Daoy (cell line): ENCODE data around the gene RABGAP1. TPM values are rescaled to one million over a fixed set of nuclear protein-coding genes. Genes with fewer than 3 reads are reported as not detected.

ENCODE experiments used
- DNase-seq: peaks from one replicate; pipeline ENCODE4 v3.0.0-alpha.2; 2015; ENCODE audit warnings: low read depth
- total RNA-seq: library from RNA; depleted of rRNA; stranded (reverse); fragments of >200 nt; shearing (Covaris generic); gene quantifications from 2 replicates; pipeline ENCODE4 v1.2.3, GENCODE V29; 2014

Gene RABGAP1
- total RNA-seq, 1 experiment from 2014 or later, result 13.7 TPM

- peak; percentile 49 for DNase-seq
Observed at GRCh38 chr9:123081824-123082223, 141.0 kb downstream of the RABGAP1 start.

- no peak for DNase-seq
Observed at GRCh38 chr9:123083680-123084079, 142.9 kb downstream of the RABGAP1 start.

DNA sequence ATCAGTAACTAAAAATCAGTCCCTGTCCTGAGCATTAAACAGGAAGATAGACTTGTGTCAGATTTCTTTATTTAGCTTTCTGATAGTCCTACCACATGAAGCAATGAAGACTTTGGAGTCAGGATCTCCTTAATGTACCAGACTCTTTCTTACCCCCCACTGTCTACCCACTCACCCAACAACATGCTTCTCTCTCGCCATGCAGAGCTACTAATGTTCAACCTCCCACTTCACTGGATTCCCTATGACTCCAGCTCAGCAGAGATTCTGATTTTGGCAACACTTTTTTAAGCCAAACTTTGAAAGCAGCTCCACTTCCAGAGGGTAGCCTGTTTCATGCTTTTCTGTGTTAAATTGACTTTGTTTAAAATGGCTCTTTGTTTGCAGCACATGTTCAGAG lies 143.4 kb downstream of the RABGAP1 start:
- DNase-seq, result no peak

DNA sequence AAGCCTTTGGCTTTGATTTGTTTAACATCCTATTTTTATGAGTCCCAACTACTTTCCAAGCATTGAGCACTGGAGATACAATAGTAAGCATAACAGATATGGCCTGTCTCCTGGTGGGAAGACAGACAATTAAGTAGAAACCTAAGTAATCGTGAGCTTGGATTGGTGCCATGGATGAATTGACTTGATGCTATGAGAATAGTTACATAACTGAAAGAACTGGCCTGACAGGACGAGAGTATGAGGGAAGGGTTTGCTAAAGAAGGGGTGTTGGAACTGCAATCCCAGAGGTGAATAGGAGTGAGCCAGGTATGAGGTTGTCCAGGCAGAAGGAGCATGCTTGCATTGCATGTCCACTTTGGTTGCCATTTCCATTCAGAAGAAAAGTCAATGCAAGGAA lies 145.1 kb downstream of the RABGAP1 start:
- DNase-seq, result no peak

DNA sequence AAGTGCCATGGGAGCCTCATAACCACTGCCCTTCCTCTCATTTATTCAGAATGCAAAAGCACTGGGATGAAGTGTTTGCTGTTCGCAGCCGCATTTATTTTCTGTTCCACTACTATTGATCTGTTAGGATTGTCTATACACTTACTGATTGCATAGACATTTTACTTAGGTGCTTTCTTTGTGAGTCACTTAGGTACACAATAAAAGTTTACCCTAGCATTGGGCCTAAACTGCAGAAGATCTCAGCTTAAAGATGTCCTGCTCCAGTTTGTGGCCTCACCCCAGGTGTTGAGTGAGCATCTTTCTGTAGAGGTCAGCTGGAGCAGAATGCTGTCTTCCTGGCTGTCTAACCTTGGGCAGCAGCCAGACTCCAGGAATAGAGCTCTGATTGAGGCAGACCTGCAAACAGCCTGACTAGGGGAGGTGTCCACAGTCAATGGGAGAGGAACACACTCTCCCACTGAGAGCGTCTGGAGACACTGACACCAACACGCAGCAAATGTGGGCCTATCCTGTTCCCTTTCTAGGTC lies 146.6 kb downstream of the RABGAP1 start:
- no peak for DNase-seq

DNA sequence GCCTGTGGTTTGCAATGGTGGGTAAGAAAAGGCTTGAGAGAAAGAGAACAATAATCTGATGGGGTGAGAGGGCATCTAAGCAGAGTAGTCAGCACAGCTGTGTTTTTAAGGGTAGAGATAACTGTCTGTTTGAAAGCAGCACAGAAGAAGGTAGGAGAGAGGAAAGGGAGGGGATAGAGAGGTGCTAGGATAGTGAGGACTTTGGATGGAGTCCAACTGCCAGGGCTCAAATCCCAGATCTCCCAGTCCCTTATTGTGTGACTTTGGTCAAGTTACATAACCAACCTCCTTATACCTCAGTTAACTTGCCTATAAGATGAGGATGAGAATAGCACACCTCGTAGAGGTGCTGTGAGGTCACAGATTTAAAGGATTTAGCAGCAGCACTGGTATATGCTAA lies 148.2 kb downstream of the RABGAP1 start:
- no peak for DNase-seq

DNA sequence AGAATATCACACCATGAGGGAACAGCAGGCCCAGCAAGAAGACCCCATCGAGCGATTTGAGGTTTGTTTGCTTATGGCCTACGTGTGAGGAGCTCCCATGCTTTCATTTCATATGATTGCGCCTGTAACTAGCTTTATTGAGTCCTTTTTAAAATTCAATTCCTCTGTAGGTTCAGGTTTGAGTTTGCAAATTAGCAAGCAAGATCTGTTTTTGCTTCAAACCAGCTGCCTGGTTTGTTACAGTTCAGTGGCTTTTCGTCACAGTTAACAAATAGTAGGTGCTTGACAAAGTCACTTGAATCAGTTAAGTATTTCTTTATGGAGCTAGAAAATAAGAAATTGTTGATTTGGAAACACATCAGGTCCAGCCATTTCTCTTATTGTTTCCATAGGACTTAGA lies 149.0 kb downstream of the RABGAP1 start:
- DNase-seq, result no peak

- peak; percentile 26 for DNase-seq
Observed at GRCh38 chr9:123090198-123090896, 149.5 kb downstream of the RABGAP1 start.

GRCh38 chr9:123090956-123091355 lies 150.1 kb downstream of the RABGAP1 start:
- DNase-seq, result no peak

DNA sequence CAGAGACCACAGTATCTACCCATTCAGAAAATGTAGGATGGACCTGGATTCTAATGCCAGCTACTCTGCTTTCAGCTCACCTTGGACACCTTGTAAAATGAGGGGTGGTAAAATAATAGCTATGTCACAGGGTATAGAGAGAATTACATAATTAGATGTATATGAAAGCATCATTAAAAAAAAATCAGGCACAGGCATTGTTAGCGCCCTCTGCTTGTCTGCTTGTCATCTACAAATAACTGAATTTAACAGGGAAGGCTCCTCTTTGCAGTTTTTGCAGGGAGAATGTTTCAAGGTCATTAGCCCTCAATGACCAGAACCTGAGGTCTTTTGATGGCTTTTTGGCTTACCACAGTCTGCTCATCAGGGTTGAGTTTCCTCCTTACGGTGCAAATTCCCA lies 150.6 kb downstream of the RABGAP1 start:
- no peak for DNase-seq

DNA sequence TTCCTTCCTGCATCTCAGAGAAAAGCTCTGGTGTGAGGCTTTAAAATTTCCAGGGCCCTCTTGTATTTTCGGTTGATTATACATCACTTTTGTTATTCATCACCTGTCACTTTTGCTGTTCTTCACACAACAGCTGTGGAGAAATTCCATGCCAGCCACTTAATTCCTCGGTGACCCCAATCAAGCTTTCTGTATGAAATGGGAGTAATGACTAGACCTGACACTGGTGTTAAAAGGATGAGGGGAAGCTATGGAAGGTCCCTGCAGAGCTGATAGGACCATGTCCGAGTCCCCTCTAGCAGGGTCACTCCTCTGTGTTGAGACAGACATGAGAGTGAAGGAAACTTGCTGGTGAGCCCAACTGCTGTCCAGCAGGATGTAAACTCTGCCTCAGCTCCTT lies 152.3 kb downstream of the RABGAP1 start:
- DNase-seq, result no peak

GRCh38 chr9:123096987-123097386 lies 156.2 kb downstream of the RABGAP1 start:
- DNase-seq, result no peak

GRCh38 chr9:123097430-123098095 lies 156.7 kb downstream of the RABGAP1 start:
- DNase-seq, result no peak

- no peak for DNase-seq
Observed at GRCh38 chr9:123098096-123098459, 157.3 kb downstream of the RABGAP1 start.

- DNase-seq, result no peak
Observed at GRCh38 chr9:123099042-123099441, 158.2 kb downstream of the RABGAP1 start.

DNA sequence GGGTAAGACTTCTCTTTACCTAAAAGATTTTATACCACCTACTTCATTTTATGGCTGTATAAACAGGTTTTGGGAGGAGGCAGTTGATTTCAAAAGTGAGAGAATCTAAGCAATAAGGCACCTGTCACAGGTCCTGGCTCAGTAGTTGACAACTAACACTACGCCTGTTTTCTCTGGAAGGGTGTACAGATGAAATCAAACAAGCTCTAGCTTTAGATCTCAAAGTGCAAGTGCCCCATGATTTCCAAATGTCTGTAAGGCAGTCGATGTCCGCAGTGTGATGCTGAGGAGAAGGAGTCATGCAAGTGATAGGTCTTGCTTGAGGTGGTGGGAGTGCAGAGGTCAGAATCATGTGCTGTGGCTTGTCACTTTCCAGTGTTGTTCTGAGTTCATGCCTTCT lies 158.7 kb downstream of the RABGAP1 start:
- no peak for DNase-seq

DNA sequence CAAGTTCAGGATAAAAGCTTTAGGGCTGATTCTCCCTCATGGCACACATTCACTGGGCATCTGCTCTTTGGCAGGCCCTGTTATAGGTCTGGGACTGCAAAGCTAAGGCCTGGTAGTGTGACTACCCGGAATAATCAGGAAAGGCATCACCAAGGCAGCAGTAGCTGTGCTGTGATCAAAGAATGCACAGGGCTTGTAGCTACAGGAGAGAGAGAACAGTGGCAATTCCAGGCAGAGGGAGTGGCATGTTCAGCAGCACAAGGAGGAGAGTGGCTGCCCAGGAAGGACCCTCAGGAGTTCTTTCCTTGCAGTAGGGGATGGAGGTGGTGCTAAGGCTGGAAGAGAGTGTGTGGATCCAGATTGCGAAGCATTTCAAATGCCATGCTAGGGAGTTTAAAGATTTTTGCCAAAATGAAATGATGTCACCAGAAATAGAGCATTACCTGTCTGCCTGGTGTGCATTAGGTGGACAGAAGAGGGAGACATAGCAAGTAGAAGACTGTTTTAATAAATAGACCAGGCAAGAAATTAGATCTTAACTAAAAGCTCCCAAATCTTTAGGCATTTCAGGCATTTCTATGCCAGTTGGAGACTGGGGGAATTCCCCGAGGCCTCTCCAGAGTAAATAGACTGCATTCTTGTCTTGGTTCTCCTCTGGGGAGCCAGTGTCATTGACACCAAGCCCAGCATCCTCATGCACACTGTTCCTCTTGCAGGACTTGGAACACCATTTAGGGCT lies 161.7 kb downstream of the RABGAP1 start:
- no peak for DNase-seq

GRCh38 chr9:123104807-123105206 lies 164.0 kb downstream of the RABGAP1 start:
- DNase-seq, result no peak

DNA sequence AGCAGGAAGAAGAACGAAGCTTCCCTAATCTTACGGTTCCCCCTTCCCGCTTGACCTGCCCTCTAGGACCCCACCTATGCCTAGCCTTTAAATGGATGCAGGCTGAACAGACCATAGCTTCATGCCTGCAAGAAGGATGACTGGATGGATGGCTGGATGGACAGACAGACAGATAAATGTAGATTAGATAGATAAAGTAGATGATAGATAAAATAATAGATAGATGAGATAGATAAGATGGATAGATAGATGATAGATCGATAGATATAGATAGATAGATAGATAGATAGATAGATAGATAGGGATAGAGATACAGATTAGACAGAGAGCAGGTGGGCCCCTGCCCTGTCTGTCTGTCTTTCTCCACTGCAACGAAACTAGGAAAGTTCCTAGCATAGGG lies 164.7 kb downstream of the RABGAP1 start:
- no peak for DNase-seq

- DNase-seq, result no peak
Observed at GRCh38 chr9:123107639-123108285, 166.9 kb downstream of the RABGAP1 start.

GRCh38 chr9:123108976-123109375 lies 168.2 kb downstream of the RABGAP1 start:
- DNase-seq, result no peak
